ENCODE data around the gene PCBP3. TPM values are rescaled to one million over a fixed set of nuclear protein-coding genes. Genes with fewer than 3 reads are reported as not detected.
"Not testable (repeated sequence)": the region's sequence is repeated elsewhere in the genome, so short reads cannot be mapped to it uniquely, and the experiment has no call there.

Gene PCBP3
- total RNA-seq, 1 donor: 1.1 TPM

- no peak for TF ChIP-seq CTCF (IDR thresholded peaks at IDR 0.05; ENCODE audit: extremely low read depth, low read depth, low read length)
- Histone ChIP-seq H3K27ac (ENCODE audit: low read depth, low read length) (no peak overlapping the region), H3K4me3 (ENCODE audit: insufficient read depth, low read length) (no peak overlapping the region), H3K36me3 (ENCODE audit: insufficient read depth, low read length) (no peaks in the 10 kb centered on the region), H2AFZ (ENCODE audit: low read length) (no peak overlapping the region), H3K27me3 (ENCODE audit: insufficient read depth, low read length) (peaks cover 2% of the 10 kb centered on the region), H4K20me1 (ENCODE audit: insufficient read depth, low read length) (no peaks in the 10 kb centered on the region), H3K4me2 (ENCODE audit: insufficient read depth, low read length) (no peak overlapping the region), H3K79me2 (ENCODE audit: insufficient read depth, low read length) (no peaks in the 10 kb centered on the region), H3K9me3 (ENCODE audit: low read depth, low read length) (no peaks in the 10 kb centered on the region), H3K4me1 (ENCODE audit: insufficient read depth, low read length) (no peaks in the 10 kb centered on the region)
- peak; percentile 15 for DNase-seq (ENCODE audit: insufficient read length, low spot score, missing footprints)
These were observed 161.3 kb downstream of the PCBP3 start for GRCh38 chr21:45804809-45805313.

- H3K36me3 ChIP-seq (ENCODE audit: insufficient read depth, low read length): no peaks in the 10 kb centered on the region
- peak; percentile 15 for DNase-seq (ENCODE audit: insufficient read length, low spot score, missing footprints)
- no peaks in the 10 kb centered on the region for H3K4me1 ChIP-seq (ENCODE audit: insufficient read depth, low read length)
- no peaks in the 10 kb centered on the region for H3K79me2 ChIP-seq (ENCODE audit: insufficient read depth, low read length)
- H4K20me1 ChIP-seq (ENCODE audit: insufficient read depth, low read length): no peaks in the 10 kb centered on the region
- H2AFZ ChIP-seq (ENCODE audit: low read length): no peak overlapping the region
- no peak overlapping the region for H3K27ac ChIP-seq (ENCODE audit: low read depth, low read length)
- no peak overlapping the region for H3K4me2 ChIP-seq (ENCODE audit: insufficient read depth, low read length)
- no peak overlapping the region for H3K4me3 ChIP-seq (ENCODE audit: insufficient read depth, low read length)
- no peaks in the 10 kb centered on the region for H3K9me3 ChIP-seq (ENCODE audit: low read depth, low read length)
- TF ChIP-seq CTCF (IDR thresholded peaks at IDR 0.05; ENCODE audit: extremely low read depth, low read depth, low read length): no peak
- H3K27me3 ChIP-seq (ENCODE audit: insufficient read depth, low read length): peaks cover 2% of the 10 kb centered on the region
These were observed 161.8 kb downstream of the PCBP3 start for GRCh38 chr21:45805321-45805720.

GRCh38 chr21:45806042-45806441 is 162.5 kb downstream of the PCBP3 start:
- Histone ChIP-seq H3K4me3 (ENCODE audit: insufficient read depth, low read length) (no peak overlapping the region), H3K9me3 (ENCODE audit: low read depth, low read length) (no peaks in the 10 kb centered on the region), H3K79me2 (ENCODE audit: insufficient read depth, low read length) (no peaks in the 10 kb centered on the region), H4K20me1 (ENCODE audit: insufficient read depth, low read length) (no peaks in the 10 kb centered on the region), H3K4me2 (ENCODE audit: insufficient read depth, low read length) (no peak overlapping the region), H3K36me3 (ENCODE audit: insufficient read depth, low read length) (no peaks in the 10 kb centered on the region), H3K27ac (ENCODE audit: low read depth, low read length) (no peak overlapping the region), H3K4me1 (ENCODE audit: insufficient read depth, low read length) (no peaks in the 10 kb centered on the region), H2AFZ (ENCODE audit: low read length) (no peak overlapping the region), H3K27me3 (ENCODE audit: insufficient read depth, low read length) (peaks cover 2% of the 10 kb centered on the region)
- TF ChIP-seq CTCF (IDR thresholded peaks at IDR 0.05; ENCODE audit: extremely low read depth, low read depth, low read length): no peak
- DNase-seq (ENCODE audit: insufficient read length, low spot score, missing footprints): peak; percentile 11

- H2AFZ ChIP-seq (ENCODE audit: low read length); H4K20me1 ChIP-seq (ENCODE audit: insufficient read depth, low read length): not testable (repeated sequence)
These were observed 165.1 kb downstream of the PCBP3 start for GRCh38 chr21:45808663-45809062.

More at GRCh38 chr21:45808663-45809062, 165.1 kb downstream of the PCBP3 start:
- not testable (repeated sequence) for H3K27me3 ChIP-seq (ENCODE audit: insufficient read depth, low read length); DNase-seq (ENCODE audit: insufficient read length, low spot score, missing footprints); H3K4me2 ChIP-seq (ENCODE audit: insufficient read depth, low read length); H3K36me3 ChIP-seq (ENCODE audit: insufficient read depth, low read length); H3K4me1 ChIP-seq (ENCODE audit: insufficient read depth, low read length); H3K27ac ChIP-seq (ENCODE audit: low read depth, low read length); H3K79me2 ChIP-seq (ENCODE audit: insufficient read depth, low read length); H3K9me3 ChIP-seq (ENCODE audit: low read depth, low read length); H3K4me3 ChIP-seq (ENCODE audit: insufficient read depth, low read length)
